MM.1S (cell line): ENCODE data around the gene MDH2.
"Not testable (repeated sequence)": the region's sequence is repeated elsewhere in the genome, so short reads cannot be mapped to it uniquely, and the experiment has no call there.

Source experiments
- DNase-seq: peaks from one replicate; pipeline ENCODE4 v3.0.0-alpha.2; 2015
- H2AFZ ChIP-seq: fragments of 300-600 bp; sonication (generic); 2 replicates; pipeline ENCODE4 v1.6.0; 2016; ENCODE audit warnings: antibody characterized with exemption, low read length
- H3F3A ChIP-seq: fragments of 300-600 bp; sonication (generic); 2 replicates; pipeline ENCODE4 v1.6.1; 2016; ENCODE audit warnings: mild to moderate bottlenecking, antibody characterized with exemption, low read length, moderate library complexity, mixed read lengths; ENCODE audit not compliant: insufficient read depth
- H3K27ac ChIP-seq: fragments of 300-600 bp; sonication (generic); 2 replicates; pipeline ENCODE4 v1.5.1; 2016; ENCODE audit warnings: mild to moderate bottlenecking, low read length
- H3K27me3 ChIP-seq: fragments of 300-600 bp; sonication (generic); replicated peaks from 2 replicates; pipeline ENCODE4 v1.6.0; 2016; ENCODE audit warnings: low read length; ENCODE audit not compliant: insufficient read depth
- H3K36me3 ChIP-seq: fragments of 300-600 bp; sonication (generic); replicated peaks from 2 replicates; pipeline ENCODE4 v1.6.1; 2016; ENCODE audit warnings: mild to moderate bottlenecking, low read length, mixed read lengths; ENCODE audit not compliant: insufficient read depth
- H3K4me1 ChIP-seq: fragments of 300-600 bp; sonication (generic); 2 replicates; pipeline ENCODE4 v1.6.1; 2016; ENCODE audit warnings: low read length, mixed read lengths
- H3K4me2 ChIP-seq: fragments of 300-600 bp; sonication (generic); 2 replicates; pipeline ENCODE4 v1.6.0; 2016; ENCODE audit warnings: low read depth, low read length
- H3K4me3 ChIP-seq: fragments of 300-600 bp; sonication (generic); 2 replicates; pipeline ENCODE4 v1.5.1; 2016; ENCODE audit warnings: low read length, mixed read lengths
- H3K79me2 ChIP-seq: fragments of 300-600 bp; sonication (generic); 2 replicates; pipeline ENCODE4 v1.6.1; 2016; ENCODE audit warnings: mixed run types, low read length, mixed read lengths
- H3K9ac ChIP-seq: fragments of 300-600 bp; sonication (generic); 2 replicates; pipeline ENCODE4 v1.6.1; 2016; ENCODE audit warnings: low read length, mixed read lengths
- H3K9me2 ChIP-seq: fragments of 300-600 bp; sonication (generic); replicated peaks from 2 replicates; pipeline ENCODE4 v1.6.1; 2016; ENCODE audit warnings: mild to moderate bottlenecking, low read length, mixed read lengths; ENCODE audit not compliant: insufficient read depth
- H3K9me3 ChIP-seq: fragments of 300-600 bp; sonication (generic); replicated peaks from 2 replicates; pipeline ENCODE4 v1.6.1; 2016; ENCODE audit warnings: mild to moderate bottlenecking, low read length, mixed read lengths; ENCODE audit not compliant: insufficient read depth
- H4K20me1 ChIP-seq: fragments of 300-600 bp; sonication (generic); 2 replicates; pipeline ENCODE4 v1.6.1; 2016; ENCODE audit warnings: mild to moderate bottlenecking, low read length, moderate library complexity, mixed read lengths; ENCODE audit not compliant: insufficient read depth
- CTCF ChIP-seq: fragments of 300-600 bp; sonication (generic); IDR thresholded peaks from 2 replicates; pipeline ENCODE4 v1.5.1; 2016; ENCODE audit warnings: antibody characterized with exemption, low read length, mixed read lengths
- EZH2 ChIP-seq: fragments of 300-600 bp; sonication (generic); optimal IDR thresholded peaks from 2 replicates; pipeline ENCODE3; 2017; ENCODE audit warnings: low read depth, mild to moderate bottlenecking, antibody characterized with exemption, low read length, mixed read lengths
- EZH2phosphoT487 ChIP-seq: fragments of 300-600 bp; sonication (generic); IDR thresholded peaks from 2 replicates; pipeline ENCODE4 v1.6.1; 2018; ENCODE audit warnings: antibody characterized with exemption, low read length

Gene MDH2

DNA sequence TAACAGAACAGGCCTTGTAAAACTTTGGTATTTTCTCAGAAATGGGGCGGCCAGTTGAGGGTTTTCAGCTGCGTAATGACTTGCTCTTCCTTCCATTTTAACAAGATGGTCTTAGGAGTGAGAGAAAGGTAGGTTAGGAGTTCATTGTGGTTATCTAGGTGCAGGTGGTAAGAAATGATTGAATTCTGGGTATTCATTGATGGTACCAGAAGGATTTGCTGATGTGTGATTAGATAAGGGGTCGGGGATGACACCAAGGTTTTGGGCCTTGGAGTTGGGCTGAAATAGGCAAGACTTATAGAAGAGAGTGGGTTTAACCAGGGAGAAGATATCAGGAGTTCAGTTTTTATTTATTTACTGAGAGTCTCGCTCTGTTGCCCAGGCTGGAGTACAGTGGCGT is 2.6 kb downstream of the MDH2 start:
- Histone ChIP-seq H3K9me3 (no peaks in the 10 kb centered on the region), H3K9me2 (no peaks in the 10 kb centered on the region), H2AFZ (no peak overlapping the region), H3K79me2 (peaks cover 96% of the 10 kb centered on the region), H3K27ac (no peak overlapping the region), H3K4me1 (peaks cover 7% of the 10 kb centered on the region), H3K4me2 (no peak overlapping the region), H3K27me3 (no peaks in the 10 kb centered on the region), H3K9ac (no peak overlapping the region), H3F3A (peaks cover 8% of the 10 kb centered on the region), H4K20me1 (0 out of 2 replicates have a peak, but pooled peaks cover 5% of the 10 kb centered on the region), H3K36me3 (peaks cover 6% of the 10 kb centered on the region; the same call in 1 of the 2 replicates), H3K4me3 (no peak overlapping the region)
- TF ChIP-seq EZH2 = no peak
- TF ChIP-seq CTCF = no peak
- no peak for TF ChIP-seq EZH2phosphoT487
- DNase-seq = no peak

DNA sequence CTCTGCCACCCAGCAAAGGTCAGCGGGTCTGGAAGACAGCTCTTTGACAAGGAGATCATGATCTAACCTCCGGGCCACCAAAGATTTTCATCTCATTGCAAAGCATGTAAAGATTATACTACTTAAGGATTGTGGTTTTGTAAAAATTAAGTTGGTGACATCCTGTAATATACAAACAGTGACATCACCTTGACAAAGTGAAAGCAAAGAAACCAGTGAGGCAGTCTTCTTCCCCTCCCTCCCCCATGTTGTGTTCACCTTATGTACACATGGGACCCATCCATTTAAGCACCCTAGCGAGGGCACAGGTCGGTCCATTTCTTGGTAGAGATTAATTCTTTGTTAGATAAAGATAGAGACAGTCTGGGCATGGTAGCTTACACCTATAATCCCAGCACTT is 3.9 kb downstream of the MDH2 start:
- Histone ChIP-seq H3F3A (peaks cover 8% of the 10 kb centered on the region), H3K9me3 (no peaks in the 10 kb centered on the region), H3K9me2 (no peaks in the 10 kb centered on the region), H3K4me1 (peaks cover 7% of the 10 kb centered on the region), H3K79me2 (peaks cover 99% of the 10 kb centered on the region), H2AFZ (no peak overlapping the region), H4K20me1 (0 out of 2 replicates have a peak, but pooled peaks cover 5% of the 10 kb centered on the region), H3K9ac (no peak overlapping the region), H3K4me2 (no peak overlapping the region), H3K4me3 (no peak overlapping the region), H3K27ac (no peak overlapping the region), H3K27me3 (no peaks in the 10 kb centered on the region), H3K36me3 (peaks cover 6% of the 10 kb centered on the region; the same call in 1 of the 2 replicates)
- no peak for TF ChIP-seq EZH2
- no peak for DNase-seq

DNA sequence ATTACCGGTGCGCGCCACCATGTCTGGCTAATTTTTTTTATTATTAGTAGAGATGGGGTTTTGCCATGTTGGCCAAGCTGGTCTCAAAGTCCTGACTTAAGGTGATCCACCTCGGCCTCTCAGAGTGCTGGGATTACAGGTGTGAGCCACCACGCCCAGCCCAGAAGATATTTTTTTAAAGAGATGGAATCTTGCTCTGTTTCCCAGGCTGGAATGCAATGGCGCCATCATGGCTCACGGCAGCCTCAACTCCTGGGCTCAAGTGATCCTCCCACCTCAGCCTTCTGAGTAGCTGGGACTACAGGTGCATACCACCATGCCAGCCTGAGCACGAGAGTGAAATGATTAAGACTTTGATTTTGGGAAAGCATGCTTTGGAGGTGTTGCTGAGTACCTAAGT is 4.8 kb downstream of the MDH2 start:
- not testable (repeated sequence) for H3K36me3 ChIP-seq, H3K4me2 ChIP-seq, H3K27ac ChIP-seq, H3K9ac ChIP-seq, DNase-seq, H2AFZ ChIP-seq, H3K4me3 ChIP-seq, H3K9me3 ChIP-seq, H4K20me1 ChIP-seq, H3F3A ChIP-seq, H3K4me1 ChIP-seq, H3K27me3 ChIP-seq, H3K9me2 ChIP-seq
- H3K79me2 ChIP-seq = peaks cover 97% of the 10 kb centered on the region

DNA sequence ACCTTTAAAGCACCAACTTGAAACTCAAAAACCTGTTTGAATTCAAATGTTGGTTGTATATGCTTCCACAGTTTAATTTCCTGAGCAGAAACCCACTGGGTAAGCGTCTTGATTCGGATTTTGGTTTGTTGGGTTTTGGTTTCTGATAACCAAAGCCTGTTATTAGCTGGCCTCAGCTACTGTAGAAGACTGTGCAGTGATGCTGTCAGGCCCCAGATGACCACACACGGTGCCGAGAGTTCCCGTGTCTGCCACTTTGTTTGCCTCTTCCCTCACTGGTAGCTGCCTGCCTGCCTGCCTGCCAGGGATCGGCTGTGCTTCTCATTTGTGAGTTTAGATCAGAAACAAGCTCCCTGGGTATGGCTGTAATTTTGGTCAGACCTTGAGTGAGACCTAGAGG is 5.6 kb downstream of the MDH2 start:
- Histone ChIP-seq H3K9me3 (no peaks in the 10 kb centered on the region), H4K20me1 (0 out of 2 replicates have a peak, but pooled peaks cover 5% of the 10 kb centered on the region), H3K27me3 (no peaks in the 10 kb centered on the region), H3F3A (peaks cover 2% of the 10 kb centered on the region; the same call in 1 of the 2 replicates), H3K9me2 (no peaks in the 10 kb centered on the region), H3K4me3 (no peak overlapping the region), H3K79me2 (peaks cover 91% of the 10 kb centered on the region), H3K4me2 (no peak overlapping the region), H2AFZ (no peak overlapping the region), H3K36me3 (peaks cover 6% of the 10 kb centered on the region; the same call in 1 of the 2 replicates), H3K27ac (no peak overlapping the region), H3K4me1 (peaks cover 7% of the 10 kb centered on the region), H3K9ac (no peak overlapping the region)
- DNase-seq = no peak
- TF ChIP-seq EZH2 (no peak), CTCF (no peak)
